Stomach (tissue), 4 donors: Measurements from ENCODE around the gene TOMM40L.

Source experiments
- CTCF ChIP-seq, 7 experiments: fragments of 450-650 bp in 4 of 7; fragments of 200-600 bp in 3 of 7; sonication (generic) in 3 of 7; IDR thresholded peaks; one replicate each; pipeline ENCODE4 v1.5.1; 2016 to 2019; ENCODE audit warnings: antibody characterized with exemption in 7 of 7, control low read depth in 2 of 7, mild to moderate bottlenecking in 1 of 7
- EP300 ChIP-seq: sonication (generic); formaldehyde crosslinking; IDR thresholded peaks from one replicate; pipeline ENCODE4 v1.6.1; 2017; ENCODE audit warnings: antibody characterized with exemption
- POLR2A ChIP-seq, 4 donors: fragments of 450-650 bp; IDR thresholded peaks; one replicate each; pipeline ENCODE4 v1.6.1; 2016; ENCODE audit warnings: antibody characterized with exemption in 4 of 4, control low read depth in 2 of 4, mild to moderate bottlenecking in 1 of 4, moderate library complexity in 1 of 4

GRCh38 chr1:161223805-161224694 is 1.8 kb upstream of the TOMM40L start:
- TF ChIP-seq CTCF (IDR thresholded peaks at IDR 0.05) (no peak), POLR2A (IDR thresholded peaks at IDR 0.05) (no peak), EP300 (no peak)
